22Rv1 (cell line): ENCODE data around the gene PLB1.
"Not testable (repeated sequence)": the region's sequence is repeated elsewhere in the genome, so short reads cannot be mapped to it uniquely, and the experiment has no call there.

Experiments used
- H3K27ac ChIP-seq: fragments of 450-650 bp; 2 replicates; pipeline ENCODE4 v1.5.1; 2017
- ZFX ChIP-seq: fragments of 450-650 bp; IDR thresholded peaks from 2 replicates; pipeline ENCODE4 v1.6.1; 2017; ENCODE audit warnings: antibody characterized with exemption, borderline replicate concordance
- TF ChIP-seq, protein P1 (sequence below): fragments of 450-650 bp; IDR thresholded peaks from 2 replicates; pipeline ENCODE4 v1.5.1; 2017; ENCODE audit warnings: mild to moderate bottlenecking

Gene PLB1

DNA sequence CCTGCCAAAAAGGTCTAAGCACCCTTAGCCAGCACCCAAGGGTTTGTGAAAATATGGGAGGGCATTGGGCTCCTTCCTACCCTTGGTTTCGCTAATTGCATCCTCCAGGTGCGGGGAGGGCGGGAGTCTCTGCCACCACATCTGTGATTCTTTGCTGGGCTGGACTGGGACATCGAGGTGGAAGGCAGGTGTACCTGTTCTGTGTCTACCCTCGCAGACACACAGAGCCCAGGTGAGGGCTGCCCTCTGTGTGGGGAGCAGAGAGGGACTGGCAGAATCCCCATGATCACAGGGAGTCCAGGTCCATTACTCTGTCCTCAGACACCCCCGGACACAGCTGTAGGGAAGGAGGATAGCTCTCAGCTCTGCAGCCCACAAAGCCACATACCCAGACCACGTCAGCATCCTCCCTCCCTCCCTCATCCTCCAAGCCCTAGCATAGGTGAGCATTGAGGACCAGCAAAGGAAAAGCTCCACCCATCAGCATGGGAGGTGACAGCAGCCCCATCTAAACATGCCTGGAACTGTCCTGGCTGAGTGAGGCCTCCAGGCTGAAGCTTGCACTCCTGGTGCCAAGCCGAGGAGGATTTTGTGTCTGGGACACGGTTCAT lies 49.8 kb downstream of the PLB1 start:
- no peak overlapping the region for H3K27ac ChIP-seq
- TF ChIP-seq, protein P1, sequence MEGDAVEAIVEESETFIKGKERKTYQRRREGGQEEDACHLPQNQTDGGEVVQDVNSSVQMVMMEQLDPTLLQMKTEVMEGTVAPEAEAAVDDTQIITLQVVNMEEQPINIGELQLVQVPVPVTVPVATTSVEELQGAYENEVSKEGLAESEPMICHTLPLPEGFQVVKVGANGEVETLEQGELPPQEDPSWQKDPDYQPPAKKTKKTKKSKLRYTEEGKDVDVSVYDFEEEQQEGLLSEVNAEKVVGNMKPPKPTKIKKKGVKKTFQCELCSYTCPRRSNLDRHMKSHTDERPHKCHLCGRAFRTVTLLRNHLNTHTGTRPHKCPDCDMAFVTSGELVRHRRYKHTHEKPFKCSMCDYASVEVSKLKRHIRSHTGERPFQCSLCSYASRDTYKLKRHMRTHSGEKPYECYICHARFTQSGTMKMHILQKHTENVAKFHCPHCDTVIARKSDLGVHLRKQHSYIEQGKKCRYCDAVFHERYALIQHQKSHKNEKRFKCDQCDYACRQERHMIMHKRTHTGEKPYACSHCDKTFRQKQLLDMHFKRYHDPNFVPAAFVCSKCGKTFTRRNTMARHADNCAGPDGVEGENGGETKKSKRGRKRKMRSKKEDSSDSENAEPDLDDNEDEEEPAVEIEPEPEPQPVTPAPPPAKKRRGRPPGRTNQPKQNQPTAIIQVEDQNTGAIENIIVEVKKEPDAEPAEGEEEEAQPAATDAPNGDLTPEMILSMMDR, result no peak
- TF ChIP-seq ZFX, result no peak

DNA sequence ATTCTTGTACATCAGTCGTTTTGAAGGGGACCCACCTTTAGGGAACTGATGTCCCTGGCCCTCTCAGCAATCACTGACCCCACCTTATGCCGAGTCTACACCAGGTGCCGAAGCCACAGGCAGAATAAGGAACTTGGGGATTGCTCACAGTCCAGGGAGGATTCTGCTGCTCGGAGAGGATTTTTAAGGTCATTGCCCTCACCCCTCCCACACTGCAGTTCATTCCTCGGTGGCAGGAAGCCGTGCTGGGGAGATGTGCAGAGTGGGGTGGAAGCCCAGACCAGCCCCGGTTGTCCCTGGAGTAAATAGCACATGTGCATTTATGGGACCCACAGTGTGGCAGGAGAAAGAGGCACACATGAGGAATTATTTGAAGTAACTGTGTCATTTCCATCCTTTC lies 50.4 kb downstream of the PLB1 start:
- H3K27ac ChIP-seq, result no peak overlapping the region
- TF ChIP-seq, protein P1, result no peak
- no peak for TF ChIP-seq ZFX

DNA sequence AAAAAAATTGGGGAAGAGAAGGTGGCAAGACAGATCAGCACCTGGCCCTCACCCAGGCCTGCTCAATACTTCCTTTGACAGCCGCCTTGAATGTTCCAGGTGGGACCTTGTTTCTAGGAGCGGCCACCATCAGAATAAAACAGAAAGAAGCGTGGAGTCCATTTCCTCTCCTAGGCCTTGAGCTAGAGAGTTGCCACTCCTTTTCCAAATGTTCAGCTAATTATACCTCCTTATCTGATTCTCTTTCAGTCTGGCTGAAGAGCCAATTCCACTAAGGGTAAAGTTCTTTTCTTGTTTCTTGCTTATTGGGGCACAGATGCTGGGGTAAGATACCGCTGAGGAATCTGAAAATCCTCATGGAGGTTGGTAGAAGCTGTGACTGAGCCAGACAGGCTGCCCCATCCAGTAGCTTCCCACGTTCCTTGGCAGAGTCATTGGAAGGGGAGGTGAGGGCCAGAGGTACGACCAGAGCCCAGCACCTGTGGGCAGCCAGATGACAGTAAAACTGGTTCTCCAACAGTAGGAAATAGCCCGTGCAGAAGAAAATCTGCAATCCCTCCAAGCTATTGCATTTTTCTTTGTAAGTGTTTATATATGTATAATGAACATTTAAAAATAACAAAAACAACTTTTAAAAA lies 51.5 kb downstream of the PLB1 start:
- no peak overlapping the region for H3K27ac ChIP-seq
- TF ChIP-seq, protein P1, result no peak
- TF ChIP-seq ZFX, result no peak

GRCh38 chr2:28547906-28548600 lies 52.2 kb downstream of the PLB1 start:
- TF ChIP-seq, protein P1, result no peak
- TF ChIP-seq ZFX, result no peak
- H3K27ac ChIP-seq, result no peak overlapping the region

GRCh38 chr2:28550345-28550744 lies 54.5 kb downstream of the PLB1 start:
- H3K27ac ChIP-seq, result not testable (repeated sequence)

GRCh38 chr2:28552045-28552823 lies 56.4 kb downstream of the PLB1 start:
- TF ChIP-seq, protein P1, result no peak
- TF ChIP-seq ZFX, result no peak
- H3K27ac ChIP-seq, result no peak overlapping the region

DNA sequence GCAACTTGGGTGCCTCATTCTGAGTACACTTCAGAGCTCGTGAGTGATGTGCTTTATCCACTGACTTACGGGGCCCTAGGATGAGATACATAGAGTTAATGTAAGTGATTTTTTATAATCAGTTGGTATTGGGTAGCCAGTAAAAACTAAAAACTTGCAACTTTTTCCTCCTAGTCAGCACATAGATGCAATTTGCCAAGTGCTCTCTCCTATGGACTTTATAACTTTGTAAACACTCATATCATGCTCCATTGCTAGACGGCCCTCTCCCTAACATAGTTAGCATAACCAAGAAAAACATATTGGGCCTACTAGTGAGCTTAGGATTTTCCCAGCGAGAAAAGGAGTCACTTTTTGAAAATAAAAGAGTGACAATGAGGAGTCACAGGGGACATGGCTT lies 60.4 kb downstream of the PLB1 start:
- TF ChIP-seq ZFX, result no peak
- TF ChIP-seq, protein P1, result no peak
- H3K27ac ChIP-seq, result no peak overlapping the region
